HepG2 (cell line): ENCODE data around the gene RCOR3. TPM values are rescaled to one million over a fixed set of nuclear protein-coding genes. Genes with fewer than 3 reads are reported as not detected.

Experiments used
- ATF7-NPFF ChIP-seq: sonication (generic); formaldehyde crosslinking; IDR thresholded peaks from 2 replicates; pipeline ENCODE4 v1.8.1; 2023; ENCODE audit warnings: mild to moderate bottlenecking, low read depth, missing genetic modification reagents, moderate library complexity
- CBX2 ChIP-seq, 2 experiments: fragments of 200-600 bp in 1 of 2; sonication (generic); formaldehyde crosslinking in 1 of 2; IDR thresholded peaks; 2 replicates each; pipeline versions ENCODE4 v1.7.0 to v1.8.1; 2018 to 2022; ENCODE audit warnings: low read depth in 2 of 2, low read length in 1 of 2, mild to moderate bottlenecking in 1 of 2, missing genetic modification reagents in 1 of 2
- CHCHD3 ChIP-seq: sonication (generic); formaldehyde crosslinking; IDR thresholded peaks from 2 replicates; pipeline ENCODE4 v1.8.0; 2022; ENCODE audit warnings: mild to moderate bottlenecking, missing genetic modification reagents, moderate library complexity
- HNRNPK ChIP-seq: fragments of 200-400 bp; formaldehyde crosslinking; IDR thresholded peaks from 2 replicates; pipeline ENCODE4 v1.6.1; 2018; ENCODE audit warnings: low read length, low read depth, moderate library complexity, mild to moderate bottlenecking; ENCODE audit not compliant: poor library complexity, severe bottlenecking
- NFKB2 ChIP-seq: sonication (generic); formaldehyde crosslinking; IDR thresholded peaks from 2 replicates; pipeline ENCODE4 v1.4.0; 2020; ENCODE audit warnings: missing genetic modification reagents, borderline replicate concordance
- RELA ChIP-seq: sonication (generic); formaldehyde crosslinking; IDR thresholded peaks from 2 replicates; pipeline ENCODE4 v1.4.0; 2020; ENCODE audit warnings: missing genetic modification reagents
- TMF1 ChIP-seq: sonication (generic); formaldehyde crosslinking; IDR thresholded peaks from 2 replicates; pipeline ENCODE4 v1.8.1; 2022; ENCODE audit warnings: low read depth, missing genetic modification reagents
- TSC22D2 ChIP-seq: sonication (generic); formaldehyde crosslinking; IDR thresholded peaks from 2 replicates; pipeline ENCODE4 v1.5.1; 2020; ENCODE audit warnings: missing genetic modification reagents, mild to moderate bottlenecking, borderline replicate concordance
- ZFP90 ChIP-seq: sonication (generic); formaldehyde crosslinking; IDR thresholded peaks from 2 replicates; pipeline ENCODE4 v1.8.0; 2022; ENCODE audit warnings: missing genetic modification reagents, mild to moderate bottlenecking, inconsistent platforms, borderline replicate concordance
- ZHX2 ChIP-seq, 2 experiments: sonication (generic) in 1 of 2; formaldehyde crosslinking in 1 of 2; IDR thresholded peaks; 2 replicates each; pipeline versions ENCODE4 v1.6.1 to v1.9.0; 2014 to 2022; ENCODE audit warnings: antibody characterized with exemption in 1 of 2, borderline replicate concordance in 1 of 2, inconsistent platforms in 1 of 2, low read depth in 1 of 2, missing genetic modification reagents in 1 of 2
- ZNF484 ChIP-seq: sonication (generic); formaldehyde crosslinking; IDR thresholded peaks from 2 replicates; pipeline ENCODE4 v1.5.1; 2020; ENCODE audit warnings: mild to moderate bottlenecking, low read depth, missing genetic modification reagents, borderline replicate concordance
- ZNF549 ChIP-seq: sonication (generic); formaldehyde crosslinking; IDR thresholded peaks from 2 replicates; pipeline ENCODE4 v1.5.0; 2020; ENCODE audit warnings: missing genetic modification reagents
- ZNF589 ChIP-seq: sonication (generic); formaldehyde crosslinking; conservative IDR thresholded peaks from 2 replicates; pipeline ENCODE4 v1.8.0; 2022; ENCODE audit warnings: mild to moderate bottlenecking, moderate library complexity, missing genetic modification reagents
- ZNF616 ChIP-seq: sonication (generic); formaldehyde crosslinking; IDR thresholded peaks from 2 replicates; pipeline ENCODE4 v1.5.0; 2020; ENCODE audit warnings: low read depth, mild to moderate bottlenecking, missing genetic modification reagents
- ZNF703 ChIP-seq: sonication (generic); formaldehyde crosslinking; IDR thresholded peaks from 2 replicates; pipeline ENCODE4 v1.5.1; 2020; ENCODE audit warnings: missing genetic modification reagents, mild to moderate bottlenecking, moderate library complexity, borderline replicate concordance
- polyA plus RNA-seq, 8 experiments: library from polyadenylated mRNA; depleted of rRNA in 3 of 8; stranded (reverse) in 7 of 8; unstranded in 1 of 8; fragments of >200 nt; fragmentation: Illumina TruSeq in 4 of 8; extraction: Trizol in 4 of 8; gene quantifications; 2 replicates each; pipeline versions ENCODE4 v1.2.1 to v1.2.3, GENCODE V29; 2011 to 2016; ENCODE audit warnings: low read depth in 4 of 8, missing spikeins in 1 of 8, mixed read lengths in 1 of 8; ENCODE audit not compliant: insufficient read depth in 1 of 8
- total RNA-seq, 5 experiments: library from RNA; depleted of rRNA; stranded (reverse); fragments of >200 nt; fragmentation: Illumina TruSeq; extraction: Trizol; gene quantifications; 2 replicates each; pipeline ENCODE4 v1.2.3, GENCODE V29; 2016; ENCODE audit warnings: low read depth in 1 of 5
- TF ChIP-seq, protein P1 (sequence below): sonication (generic); formaldehyde crosslinking; conservative IDR thresholded peaks from 2 replicates; pipeline ENCODE4 v1.4.0; 2020; ENCODE audit warnings: missing genetic modification reagents
- TF ChIP-seq, protein P2 (sequence below): sonication (generic); formaldehyde crosslinking; IDR thresholded peaks from 2 replicates; pipeline ENCODE4 v1.4.0; 2020; ENCODE audit warnings: missing genetic modification reagents

The RCOR3 gene
- total and polyA plus RNA-seq, 2 of the 13 experiments (the other 11 are each of a cell fraction or from before 2014, with no cell fraction given), result 16.8 to 31.6 TPM

DNA sequence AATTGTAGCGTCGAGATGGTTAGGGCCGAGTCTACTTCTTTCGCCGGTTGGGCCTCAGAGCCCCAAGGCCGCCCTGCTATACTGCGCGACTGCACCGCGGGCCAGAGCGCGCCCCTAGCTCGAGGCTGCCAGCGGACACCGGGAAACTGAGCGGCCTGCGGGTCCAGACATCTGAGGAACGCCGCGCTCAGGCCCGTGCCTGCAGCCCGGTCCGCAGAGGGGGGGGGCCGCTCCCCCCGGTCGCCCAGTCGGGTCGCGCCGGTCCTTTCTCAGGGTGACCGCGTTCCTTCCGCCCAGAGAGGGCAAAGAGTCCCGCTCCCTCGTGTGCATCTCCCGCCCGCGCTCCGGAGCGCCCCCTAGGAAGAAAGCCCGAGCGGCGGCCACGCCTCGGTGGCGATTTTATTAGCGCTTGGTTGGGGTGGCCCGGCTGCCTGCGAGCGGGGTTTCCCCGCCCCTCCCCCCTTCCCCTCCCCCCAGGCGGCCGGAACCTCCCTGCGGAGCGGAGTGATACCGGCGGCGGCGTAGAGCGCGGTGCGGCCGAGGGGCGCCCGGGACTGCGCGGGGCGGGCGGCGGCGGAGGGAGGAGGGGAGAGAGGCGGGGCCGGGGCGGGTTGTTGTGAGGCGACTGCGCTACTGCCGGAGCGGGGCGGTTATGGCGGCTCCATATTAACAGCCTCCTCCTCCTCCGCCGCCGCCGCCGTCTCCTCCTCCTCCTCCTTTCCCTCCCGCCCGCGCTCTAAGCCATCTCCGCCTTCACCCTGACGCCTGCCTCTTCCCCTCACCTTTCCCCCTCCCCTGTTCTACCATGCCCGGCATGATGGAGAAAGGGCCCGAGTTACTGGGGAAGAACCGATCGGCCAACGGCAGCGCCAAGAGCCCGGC, at the start of gene RCOR3 (continued):
- TF ChIP-seq, protein P1, sequence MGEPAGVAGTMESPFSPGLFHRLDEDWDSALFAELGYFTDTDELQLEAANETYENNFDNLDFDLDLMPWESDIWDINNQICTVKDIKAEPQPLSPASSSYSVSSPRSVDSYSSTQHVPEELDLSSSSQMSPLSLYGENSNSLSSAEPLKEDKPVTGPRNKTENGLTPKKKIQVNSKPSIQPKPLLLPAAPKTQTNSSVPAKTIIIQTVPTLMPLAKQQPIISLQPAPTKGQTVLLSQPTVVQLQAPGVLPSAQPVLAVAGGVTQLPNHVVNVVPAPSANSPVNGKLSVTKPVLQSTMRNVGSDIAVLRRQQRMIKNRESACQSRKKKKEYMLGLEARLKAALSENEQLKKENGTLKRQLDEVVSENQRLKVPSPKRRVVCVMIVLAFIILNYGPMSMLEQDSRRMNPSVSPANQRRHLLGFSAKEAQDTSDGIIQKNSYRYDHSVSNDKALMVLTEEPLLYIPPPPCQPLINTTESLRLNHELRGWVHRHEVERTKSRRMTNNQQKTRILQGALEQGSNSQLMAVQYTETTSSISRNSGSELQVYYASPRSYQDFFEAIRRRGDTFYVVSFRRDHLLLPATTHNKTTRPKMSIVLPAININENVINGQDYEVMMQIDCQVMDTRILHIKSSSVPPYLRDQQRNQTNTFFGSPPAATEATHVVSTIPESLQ, result no peak
- TF ChIP-seq ZHX2 (IDR thresholded peaks at IDR 0.05; ENCODE audit: low read depth) (no peak), ZHX2 (CRISPR knock-in tag; IDR thresholded peaks at IDR 0.05; ENCODE audit: borderline replicate concordance) (no peak), RELA (no peak), TSC22D2 (peak; percentile 65; the same call in 1 of the 2 replicates), HNRNPK (peak; percentile 98), ZFP90 (CRISPR knock-in tag) (no peak; the same call in 1 of the 2 replicates), NFKB2 (CRISPR knock-in tag) (no peak), ZNF616 (CRISPR knock-in tag) (peak; percentile 78; the same call in 1 of the 2 replicates), CBX2 (IDR thresholded peaks at IDR 0.05; ENCODE audit: low read depth, low read length) (no peak), CBX2 (CRISPR knock-in tag; IDR thresholded peaks at IDR 0.05; ENCODE audit: low read depth) (no peak), ATF7-NPFF (CRISPR knock-in tag) (peak; percentile 70; the same call in 1 of the 2 replicates), ZNF484 (CRISPR knock-in tag) (0 out of 2 replicates have a peak, but pooled peaks have one; percentile 70), ZNF589 (CRISPR knock-in tag) (peak; percentile 65; the same call in 1 of the 2 replicates), CHCHD3 (no peak; the same call in 1 of the 2 replicates), TMF1 (CRISPR knock-in tag) (peak; percentile 41; the same call in 1 of the 2 replicates), ZNF549 (CRISPR knock-in tag) (no peak), ZNF703 (CRISPR knock-in tag) (no peak)
- TF ChIP-seq, protein P2, sequence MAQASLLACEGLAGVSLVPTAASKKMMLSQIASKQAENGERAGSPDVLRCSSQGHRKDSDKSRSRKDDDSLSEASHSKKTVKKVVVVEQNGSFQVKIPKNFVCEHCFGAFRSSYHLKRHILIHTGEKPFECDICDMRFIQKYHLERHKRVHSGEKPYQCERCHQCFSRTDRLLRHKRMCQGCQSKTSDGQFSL (CRISPR knock-in tag), result peak; percentile 98
